ENCODE measurements around the gene THUMPD1.

- no peak for TF ChIP-seq EP300 (IDR thresholded peaks at IDR 0.05; ENCODE audit: borderline replicate concordance in 1 of 2, low read depth in 2 of 2, low read length in 2 of 2)
- TF ChIP-seq CTCF (IDR thresholded peaks at IDR 0.05; ENCODE audit: control extremely low read depth in 1 of 3, insufficient read depth in 1 of 3, low read depth in 1 of 3, low read length in 3 of 3) = no peak
Measured at GRCh38 chr16:20711277-20711911, 30.2 kb downstream of the THUMPD1 start.
